HG02678 (cell line): ENCODE results near the gene RAB2B.
A peak's percentile ranks its signal among the peaks of the same experiment; 100 is the strongest.
"Not testable (repeated sequence)": the region's sequence is repeated elsewhere in the genome, so short reads cannot be mapped to it uniquely, and the experiment has no call there.

Experiments
- ATAC-seq: cut with Tn5 transposase; IDR thresholded peaks from one replicate; pipeline ENCODE4 v1.9.1; 2021; ENCODE audit warnings: mild to moderate bottlenecking, moderate library complexity; ENCODE audit not compliant: unreplicated experiment

The RAB2B gene

GRCh38 chr14:21494902-21495762 is 18.4 kb upstream of the RAB2B start:
- no peak for ATAC-seq

GRCh38 chr14:21486640-21487087 is 9.9 kb upstream of the RAB2B start:
- no peak for ATAC-seq

GRCh38 chr14:21476523-21476924 is 235 bp downstream of the RAB2B start:
- no peak for ATAC-seq

- no peak for ATAC-seq
Observed at GRCh38 chr14:21475767-21476522, 814 bp downstream of the RAB2B start.

- no peak for ATAC-seq
Observed at GRCh38 chr14:21467616-21468015, 9.1 kb downstream of the RAB2B start.

GRCh38 chr14:21455912-21456667 is 20.7 kb downstream of the RAB2B start, which contains the start of gene CHD8:
Gene CHD8 (minus strand): TSS chr14:21456123. CDS start chr14:21431643, 24,480 bp downstream.
- peak; percentile 97 for ATAC-seq

- peak; percentile 13 for ATAC-seq
Observed at GRCh38 chr14:21455592-21455911, 21.2 kb downstream of the RAB2B start.

- ATAC-seq, result no peak
Observed at GRCh38 chr14:21454843-21455544, 21.8 kb downstream of the RAB2B start.

- ATAC-seq, result no peak
Observed at GRCh38 chr14:21449899-21450216, 26.9 kb downstream of the RAB2B start.

GRCh38 chr14:21442657-21443056 is 34.1 kb downstream of the RAB2B start:
- ATAC-seq, result not testable (repeated sequence)

GRCh38 chr14:21440859-21441258 is 35.9 kb downstream of the RAB2B start:
- ATAC-seq, result no peak

GRCh38 chr14:21437063-21437901 is 39.5 kb downstream of the RAB2B start:
- ATAC-seq, result peak; percentile 99

GRCh38 chr14:21436567-21437062 is 40.1 kb downstream of the RAB2B start:
- ATAC-seq, result no peak

- ATAC-seq, result no peak
Observed at GRCh38 chr14:21431126-21431525, 45.6 kb downstream of the RAB2B start.

GRCh38 chr14:21428930-21429329 is 47.8 kb downstream of the RAB2B start:
- no peak for ATAC-seq

- no peak for ATAC-seq
Observed at GRCh38 chr14:21426692-21427091, 50.1 kb downstream of the RAB2B start.

- ATAC-seq, result no peak
Observed at GRCh38 chr14:21419528-21419927, 57.2 kb downstream of the RAB2B start.

GRCh38 chr14:21415329-21415728 is 61.4 kb downstream of the RAB2B start:
- ATAC-seq, result no peak

GRCh38 chr14:21414137-21414631 is 62.6 kb downstream of the RAB2B start:
- ATAC-seq, result no peak
